T-cell (primary cell): ENCODE data around the gene TSPAN12. TPM values are rescaled to one million over a fixed set of nuclear protein-coding genes. Genes with fewer than 3 reads are reported as not detected.

Experiments
- ATAC-seq, 4 experiments: fragments of 200-7000 bp in 3 of 4; fragments of 150-1000 bp in 1 of 4; cut with Tn5 transposase; replicated peaks in 1 of 4; 1 replicate in 3 of 4; 2 replicates in 1 of 4; pipeline ENCODE4 v1.10.0; 2021; ENCODE audit warnings: moderate library complexity in 3 of 4, mild to moderate bottlenecking in 2 of 4, moderate number of reproducible peaks in 1 of 4
- CTCF ChIA-PET, 2 donors: fragments of 300-600 bp; sonication (Branson Sonifier 250); formaldehyde crosslinking; loops; one replicate each; lab custom pipeline; 2022; ENCODE audit warnings: antibody characterized with exemption in 2 of 2; lab: Charles Lee
- POLR2A ChIA-PET, 2 donors: fragments of 300-600 bp; sonication (Branson Sonifier 250); formaldehyde crosslinking; loops; one replicate each; lab custom pipeline; 2022; ENCODE audit warnings: antibody characterized with exemption in 2 of 2; lab: Charles Lee
- DNase-seq, 35 experiments: peaks; one replicate each; pipeline versions ENCODE4 v3.0.0 to v3.0.0-alpha.2; 2013 to 2023
- H3K27ac ChIP-seq: one replicate; pipeline ENCODE4 v1.5.1; 2013; ENCODE audit warnings: low read length
- H3K27me3 ChIP-seq, 2 experiments: replicated peaks in 1 of 2; 1 replicate in 1 of 2; 2 replicates in 1 of 2; pipeline versions ENCODE4 v1.6.1 to v1.7.0; 2013; ENCODE audit warnings: low read length in 1 of 2, mixed read lengths in 1 of 2; ENCODE audit not compliant: control insufficient read depth in 2 of 2, insufficient read depth in 2 of 2; ENCODE audit errors: extremely low read depth in 1 of 2
- H3K36me3 ChIP-seq, 2 donors: 1 replicate in 1 of 2; 2 replicates in 1 of 2; pipeline versions ENCODE4 v1.6.1 to v1.7.0; 2013; ENCODE audit warnings: low read length in 1 of 2; ENCODE audit not compliant: control insufficient read depth in 2 of 2, insufficient read depth in 1 of 2; ENCODE audit errors: extremely low read depth in 1 of 2
- H3K4me1 ChIP-seq, 2 experiments: 1 replicate in 1 of 2; 2 replicates in 1 of 2; pipeline versions ENCODE4 v1.6.1 to v1.7.0; 2013; ENCODE audit warnings: low read length in 2 of 2, mixed read lengths in 1 of 2; ENCODE audit not compliant: insufficient read depth in 2 of 2, control insufficient read depth in 1 of 2; ENCODE audit errors: extremely low read depth in 1 of 2
- H3K4me3 ChIP-seq, 2 donors: 1 replicate in 1 of 2; 2 replicates in 1 of 2; pipeline versions ENCODE4 v1.5.1 to v1.7.0; 2013; ENCODE audit warnings: mild to moderate bottlenecking in 2 of 2, low read length in 1 of 2, moderate library complexity in 1 of 2; ENCODE audit not compliant: control insufficient read depth in 1 of 2; ENCODE audit errors: extremely low read depth in 1 of 2
- H3K9me3 ChIP-seq: 2 replicates; pipeline ENCODE4 v1.7.0; 2013
- H3K27ac Mint-ChIP-seq, 2 donors: one replicate each; pipeline ENCODE4 v1.8.0; 2020 to 2021; ENCODE audit warnings: mild to moderate bottlenecking in 2 of 2, mixed read lengths in 2 of 2
- H3K27me3 Mint-ChIP-seq, 2 donors: one replicate each; pipeline ENCODE4 v1.8.0; 2021 to 2022; ENCODE audit warnings: mixed read lengths in 2 of 2
- H3K36me3 Mint-ChIP-seq: one replicate; pipeline ENCODE4 v1.8.0; 2021; ENCODE audit warnings: mixed read lengths
- H3K4me1 Mint-ChIP-seq, 3 donors: one replicate each; pipeline ENCODE4 v1.8.0; 2020 to 2022; ENCODE audit warnings: mixed read lengths in 3 of 3, mild to moderate bottlenecking in 1 of 3
- H3K4me3 Mint-ChIP-seq, 3 donors: one replicate each; pipeline ENCODE4 v1.8.0; 2020 to 2022; ENCODE audit warnings: mild to moderate bottlenecking in 3 of 3, mixed read lengths in 3 of 3, moderate library complexity in 3 of 3
- H3K9me3 Mint-ChIP-seq, 3 donors: one replicate each; pipeline ENCODE4 v1.8.0; 2020 to 2022; ENCODE audit warnings: mixed read lengths in 3 of 3
- WGBS: methylation state at CpG from one replicate; pipeline ENCODE4 v1.1.5; 2013; ENCODE audit warnings: missing lambda C conversion rate; ENCODE audit not compliant: insufficient coverage; 5-methylcytosine and 5-hydroxymethylcytosine counted together
- total RNA-seq, 35 experiments: library from RNA in 6 of 35; stranded (reverse) in 6 of 35; fragments of 120-200 nt in 1 of 35; gene quantifications; one replicate each; pipeline versions ENCODE4 v1.2.1 to v1.2.4 and lab custom pipeline; 2013 to 2026

TSPAN12 gene
- total RNA-seq, 5 donors from 2014 or later (not counting 1 experiment from before 2014, with no cell fraction given) = 0.33 to 0.44 (median 0.41) TPM; not detected in 2

GRCh38 chr7:120793213-120793936 lies 64.6 kb downstream of the TSPAN12 start:
- DNase-seq (no peak), ATAC-seq (no peak)
- Mint-ChIP-seq H3K36me3 (no peaks in the 10 kb centered on the region), H3K4me3 (no peak overlapping the region), H3K27me3 (peaks cover 2 to 12% of the 10 kb centered on the region in 2 donors), H3K9me3 (no peaks in the 10 kb centered on the region), H3K4me1 (no peaks in the 10 kb centered on the region), H3K27ac (no peak overlapping the region)
- H3K4me3 ChIP-seq = no peak overlapping the region
- H3K4me1 ChIP-seq = no peaks in the 10 kb centered on the region
- H3K36me3 ChIP-seq = no peaks in the 10 kb centered on the region
- CTCF ChIA-PET = interaction anchor here (1.0 to 2.2 kb wide), 3 partner anchors 7 to 315 kb away, joined by 3 to 10 read pairs (median 5); no protein-coding TSS in a partner anchor
- no peaks in the 10 kb centered on the region for H3K9me3 ChIP-seq
- no peaks in the 10 kb centered on the region for H3K27me3 ChIP-seq
- POLR2A ChIA-PET = no interaction called here
- H3K27ac ChIP-seq = no peak overlapping the region
- WGBS = 83% methylated on average over 1 of the region's 3 CpGs

- Mint-ChIP-seq H3K9me3 (no peaks in the 10 kb centered on the region), H3K27me3 (peaks cover 2 to 12% of the 10 kb centered on the region in 2 donors), H3K27ac (no peak overlapping the region), H3K4me3 (no peak overlapping the region), H3K4me1 (no peaks in the 10 kb centered on the region), H3K36me3 (no peaks in the 10 kb centered on the region)
- H3K27ac ChIP-seq = no peak overlapping the region
- no peak for DNase-seq
- no peaks in the 10 kb centered on the region for H3K36me3 ChIP-seq
- 94% methylated on average over 2 of the region's 2 CpGs for WGBS
- CTCF ChIA-PET = interaction anchor here (0.6 to 2.2 kb wide), 6 partner anchors 8 to 316 kb away, joined by 3 to 10 read pairs (median 6); no protein-coding TSS in a partner anchor
- no peak for ATAC-seq
- H3K4me3 ChIP-seq = no peak overlapping the region
- POLR2A ChIA-PET = no interaction called here
- no peaks in the 10 kb centered on the region for H3K4me1 ChIP-seq
- no peaks in the 10 kb centered on the region for H3K27me3 ChIP-seq
- H3K9me3 ChIP-seq = no peaks in the 10 kb centered on the region
Observed at GRCh38 chr7:120792861-120793130, 65.1 kb downstream of the TSPAN12 start.

GRCh38 chr7:120792091-120792860 lies 65.7 kb downstream of the TSPAN12 start:
- ATAC-seq = peak in 3 of 4 experiments; percentile 42 to 69 (median 50)
- DNase-seq = peak in 33 of 35 experiments; percentile 4 to 65 (median 30)
- POLR2A ChIA-PET = no interaction called here
- no peaks in the 10 kb centered on the region for H3K9me3 ChIP-seq
- Mint-ChIP-seq H3K36me3 (no peaks in the 10 kb centered on the region), H3K9me3 (no peaks in the 10 kb centered on the region), H3K4me3 (no peak overlapping the region), H3K27me3 (peaks cover 2 to 12% of the 10 kb centered on the region in 2 donors), H3K27ac (no peak overlapping the region), H3K4me1 (no peaks in the 10 kb centered on the region)
- CTCF ChIA-PET = interaction anchor here (0.6 to 2.2 kb wide), 12 partner anchors 9 to 316 kb away, joined by 3 to 10 read pairs (median 3); no protein-coding TSS in a partner anchor
- H3K36me3 ChIP-seq = no peaks in the 10 kb centered on the region
- no peak overlapping the region for H3K4me3 ChIP-seq
- H3K4me1 ChIP-seq = no peaks in the 10 kb centered on the region
- no peaks in the 10 kb centered on the region for H3K27me3 ChIP-seq
- WGBS = 41% methylated on average over 9 of the region's 13 CpGs
- no peak overlapping the region for H3K27ac ChIP-seq

- no peaks in the 10 kb centered on the region for H3K4me1 ChIP-seq
- CTCF ChIA-PET = no interaction called here
- 50% methylated on average over 1 of the region's 1 CpG for WGBS
- DNase-seq (no peak), ATAC-seq (no peak)
- H3K27me3 ChIP-seq = peaks cover 0 to 2% of the 10 kb centered on the region in 2 experiments
- no peaks in the 10 kb centered on the region for H3K9me3 ChIP-seq
- Mint-ChIP-seq H3K36me3 (no peaks in the 10 kb centered on the region), H3K27me3 (peaks cover 0 to 16% of the 10 kb centered on the region in 2 donors), H3K4me3 (no peak overlapping the region), H3K9me3 (no peaks in the 10 kb centered on the region), H3K27ac (no peak overlapping the region), H3K4me1 (no peaks in the 10 kb centered on the region)
- no peak overlapping the region for H3K4me3 ChIP-seq
- H3K36me3 ChIP-seq = no peaks in the 10 kb centered on the region
- no peak overlapping the region for H3K27ac ChIP-seq
- POLR2A ChIA-PET = interaction anchor here in 1 of 2 donors (0.6 kb wide), 1 partner anchor 1433 kb away, joined by 3 read pairs; no protein-coding TSS in a partner anchor
Observed at GRCh38 chr7:120785095-120785494, 72.8 kb downstream of the TSPAN12 start.

GRCh38 chr7:120783721-120784120 lies 74.2 kb downstream of the TSPAN12 start:
- no peaks in the 10 kb centered on the region for H3K9me3 ChIP-seq
- no peak overlapping the region for H3K27ac ChIP-seq
- H3K27me3 ChIP-seq = peaks cover 0 to 2% of the 10 kb centered on the region in 2 experiments
- DNase-seq (no peak), ATAC-seq (no peak)
- no peaks in the 10 kb centered on the region for H3K4me1 Mint-ChIP-seq
- H3K27me3 Mint-ChIP-seq = peaks cover 0 to 12% of the 10 kb centered on the region in 2 donors
- no peak overlapping the region for H3K4me3 ChIP-seq
- H3K4me3 Mint-ChIP-seq = no peak overlapping the region
- no peak overlapping the region for H3K27ac Mint-ChIP-seq
- H3K36me3 ChIP-seq = no peaks in the 10 kb centered on the region
- no peaks in the 10 kb centered on the region for H3K4me1 ChIP-seq
- no peaks in the 10 kb centered on the region for H3K9me3 Mint-ChIP-seq
- ChIA-PET POLR2A (no interaction called here), CTCF (no interaction called here)
- no peaks in the 10 kb centered on the region for H3K36me3 Mint-ChIP-seq
- WGBS = 67% methylated on average over 1 of the region's 5 CpGs

- H3K27ac ChIP-seq = no peak overlapping the region
- no peaks in the 10 kb centered on the region for H3K9me3 ChIP-seq
- H3K4me1 ChIP-seq = no peaks in the 10 kb centered on the region
- no peak overlapping the region for H3K4me3 Mint-ChIP-seq
- ATAC-seq (no peak), DNase-seq (no peak)
- no peaks in the 10 kb centered on the region for H3K4me1 Mint-ChIP-seq
- peaks cover 0 to 2% of the 10 kb centered on the region in 2 experiments for H3K27me3 ChIP-seq
- no peaks in the 10 kb centered on the region for H3K36me3 Mint-ChIP-seq
- H3K4me3 ChIP-seq = no peak overlapping the region
- WGBS = 100% methylated on average over 1 of the region's 6 CpGs
- CTCF ChIA-PET = no interaction called here
- POLR2A ChIA-PET = no interaction called here
- peaks cover 0 to 8% of the 10 kb centered on the region in 2 donors for H3K27me3 Mint-ChIP-seq
- H3K27ac Mint-ChIP-seq = no peak overlapping the region
- no peaks in the 10 kb centered on the region for H3K36me3 ChIP-seq
- no peaks in the 10 kb centered on the region for H3K9me3 Mint-ChIP-seq
Observed at GRCh38 chr7:120783273-120783672, 74.7 kb downstream of the TSPAN12 start.
